Sigmoid colon (tissue), 7 donors: ENCODE data around the gene KIF20B. TPM values are rescaled to one million over a fixed set of nuclear protein-coding genes. Genes with fewer than 3 reads are reported as not detected.

Source experiments
- DNase-seq: peaks from one replicate; pipeline ENCODE4 v3.0.0-alpha.2; 2019
- H3K27ac ChIP-seq, 4 donors: fragments of 200-600 bp; sonication (generic); one replicate each; pipeline ENCODE4 v1.5.1; 2016 to 2019; ENCODE audit warnings: mild to moderate bottlenecking in 1 of 4
- H3K27me3 ChIP-seq, 3 donors: fragments of 200-600 bp; sonication (generic); one replicate each; pipeline ENCODE4 v1.5.1; 2019; ENCODE audit warnings: mild to moderate bottlenecking in 1 of 3
- H3K36me3 ChIP-seq, 4 donors: fragments of 200-600 bp; sonication (generic); one replicate each; pipeline ENCODE4 v1.5.1; 2016 to 2019
- H3K4me1 ChIP-seq, 4 donors: fragments of 200-600 bp; sonication (generic); one replicate each; pipeline ENCODE4 v1.5.1; 2017 to 2019
- H3K4me3 ChIP-seq, 4 donors: fragments of 200-600 bp; sonication (generic); one replicate each; pipeline ENCODE4 v1.5.1; 2017 to 2019; ENCODE audit warnings: mild to moderate bottlenecking in 2 of 4, moderate library complexity in 1 of 4
- H3K9me3 ChIP-seq, 4 donors: fragments of 200-600 bp in 3 of 4; sonication (generic) in 3 of 4; one replicate each; pipeline versions ENCODE4 v1.5.1 to v1.6.1; 2013 to 2019
- CTCF ChIP-seq, 4 experiments: fragments of 450-650 bp in 3 of 4; fragments of 200-600 bp in 1 of 4; IDR thresholded peaks; one replicate each; pipeline ENCODE4 v1.5.1; 2016 to 2019; ENCODE audit warnings: antibody characterized with exemption in 4 of 4, mild to moderate bottlenecking in 3 of 4, moderate library complexity in 2 of 4
- EP300 ChIP-seq, 4 donors: sonication (generic); formaldehyde crosslinking; IDR thresholded peaks; one replicate each; pipeline ENCODE4 v1.6.1; 2017; ENCODE audit warnings: antibody characterized with exemption in 4 of 4
- POLR2A ChIP-seq, 2 donors: fragments of 450-650 bp; IDR thresholded peaks; one replicate each; pipeline ENCODE4 v1.6.1; 2016; ENCODE audit warnings: antibody characterized with exemption in 2 of 2, mild to moderate bottlenecking in 2 of 2, moderate library complexity in 2 of 2
- POLR2AphosphoS5 ChIP-seq, 4 donors: sonication (generic); formaldehyde crosslinking; IDR thresholded peaks; one replicate each; pipeline ENCODE4 v1.6.1; 2017; ENCODE audit warnings: antibody characterized with exemption in 4 of 4
- WGBS, 2 donors: extraction: QIAGEN DNeasy Blood & Tissue Kit; methylation state at CpG; one replicate each; pipeline ENCODE4 v1.1.7; 2013; 5-methylcytosine and 5-hydroxymethylcytosine counted together
- intact Hi-C: fragments of 100-400 bp; cut with DNase I; formaldehyde crosslinking; loops from one replicate; pipeline ENCODE4 v1.15.1; 2023
- polyA plus RNA-seq, 3 donors: library from polyadenylated mRNA; stranded (reverse); fragments of 200-250 nt; gene quantifications; one replicate each; pipeline ENCODE4 v1.2.3, GENCODE V29; 2013
- total RNA-seq, 4 donors: library from RNA; depleted of rRNA; stranded (reverse); fragments of >200 nt; gene quantifications; one replicate each; pipeline ENCODE4 v1.1.0, GENCODE V29; 2016
- donor health status: healthy with polysubstance abuse.
- donor health status: Bipolar disorder and iron deficiency.
- donor health status: healthy.

Gene KIF20B
- total RNA-seq (1 to 10 TPM; 1.7 to 2.9 (median 2.7) TPM), polyA plus RNA-seq (1 to 10 TPM in 2 of 3 donors, under 1 TPM in 1; 0.60 to 5.0 (median 1.2) TPM)

GRCh38 chr10:89701242-89702120 lies at the start of gene KIF20B:
KIF20B (plus strand) TSS chr10:89701590; CDS start chr10:89705295, 3,705 bp downstream.
- peak; percentile 96 for DNase-seq
- Histone ChIP-seq H3K27ac (peak within 1 kb of the TSS; percentile 83 to 89 (median 86)), H3K4me3 (peak within 1 kb of the TSS; percentile 56 to 72 (median 70)), H3K36me3 (no peaks in the 10 kb centered on the region), H3K27me3 (no peaks in the 10 kb centered on the region), H3K9me3 (no peaks in the 10 kb centered on the region), H3K4me1 (peaks cover 0 to 19% (median 10%) of the 10 kb centered on the region in 4 donors)
- 0% methylated on average over 48 of the region's 48 CpGs for WGBS, 2 donors
- TF ChIP-seq POLR2AphosphoS5 (IDR thresholded peaks at IDR 0.05) (peak; percentile 71 to 82 (median 78)), POLR2A (IDR thresholded peaks at IDR 0.05) (peak; percentile 26 to 31), CTCF (IDR thresholded peaks at IDR 0.05) (peak in 2 of 4 experiments; percentile 25 to 27), EP300 (IDR thresholded peaks at IDR 0.05) (no peak)
- intact Hi-C loops, result loop anchor here (5.0 to 10.0 kb wide), 2 partner anchors 274 to 447 kb away; partner anchors contain the start of gene LIPA

- WGBS, 2 donors, result 65 to 89% methylated on average over 3 of the region's 3 CpGs
- H3K27me3 ChIP-seq, result no peaks in the 10 kb centered on the region
- H3K9me3 ChIP-seq, result no peaks in the 10 kb centered on the region
- H3K4me1 ChIP-seq, result no peaks in the 10 kb centered on the region
- intact Hi-C loops, result no loop called here
- no peak overlapping the region for H3K27ac ChIP-seq
- no peaks in the 10 kb centered on the region for H3K36me3 ChIP-seq
- TF ChIP-seq POLR2A (IDR thresholded peaks at IDR 0.05) (no peak), POLR2AphosphoS5 (IDR thresholded peaks at IDR 0.05) (no peak), EP300 (IDR thresholded peaks at IDR 0.05) (no peak), CTCF (IDR thresholded peaks at IDR 0.05) (no peak)
- no peak for DNase-seq
- H3K4me3 ChIP-seq, result no peak overlapping the region
Observed at GRCh38 chr10:89651916-89652573, 49.3 kb upstream of the KIF20B start.

- Histone ChIP-seq H3K27ac (no peak overlapping the region), H3K27me3 (no peaks in the 10 kb centered on the region), H3K4me1 (no peaks in the 10 kb centered on the region), H3K36me3 (no peaks in the 10 kb centered on the region), H3K9me3 (no peaks in the 10 kb centered on the region), H3K4me3 (no peak overlapping the region)
- intact Hi-C loops, result no loop called here
- DNase-seq, result no peak
- TF ChIP-seq EP300 (IDR thresholded peaks at IDR 0.05), result no peak
- WGBS, 2 donors, result 97 to 99% methylated on average over 3 of the region's 3 CpGs
Observed at GRCh38 chr10:89652806-89653370, 48.5 kb upstream of the KIF20B start.

- DNase-seq, result no peak
- H3K27me3 ChIP-seq, result no peaks in the 10 kb centered on the region
- TF ChIP-seq EP300 (IDR thresholded peaks at IDR 0.05) (no peak), CTCF (IDR thresholded peaks at IDR 0.05) (no peak), POLR2A (IDR thresholded peaks at IDR 0.05) (no peak), POLR2AphosphoS5 (IDR thresholded peaks at IDR 0.05) (no peak)
- H3K4me3 ChIP-seq, result no peak overlapping the region
- H3K4me1 ChIP-seq, result no peaks in the 10 kb centered on the region
- WGBS, 2 donors, result 72 to 90% methylated on average over 6 of the region's 6 CpGs
- H3K27ac ChIP-seq, result no peak overlapping the region
- H3K36me3 ChIP-seq, result no peaks in the 10 kb centered on the region
- intact Hi-C loops, result no loop called here
- H3K9me3 ChIP-seq, result no peaks in the 10 kb centered on the region
Observed at GRCh38 chr10:89653410-89653869, 48.0 kb upstream of the KIF20B start.

GRCh38 chr10:89655722-89656121 lies 45.7 kb upstream of the KIF20B start:
- DNase-seq, result no peak
- Histone ChIP-seq H3K36me3 (no peaks in the 10 kb centered on the region), H3K27me3 (no peaks in the 10 kb centered on the region), H3K27ac (no peak overlapping the region), H3K9me3 (no peaks in the 10 kb centered on the region), H3K4me3 (no peak overlapping the region), H3K4me1 (no peaks in the 10 kb centered on the region)
- WGBS, 2 donors, result 13 to 58% methylated on average over 1 of the region's 1 CpG
- intact Hi-C loops, result no loop called here
- TF ChIP-seq POLR2AphosphoS5 (IDR thresholded peaks at IDR 0.05) (no peak), POLR2A (IDR thresholded peaks at IDR 0.05) (no peak)
